Endothelial cell of umbilical vein (primary cell): ENCODE measurements around the gene PPARD.

Experiments
- EZH2 ChIP-seq: IDR thresholded peaks from 2 replicates; pipeline ENCODE4 v1.6.1; 2012; ENCODE audit warnings: borderline replicate concordance, low read depth, mild to moderate bottlenecking, moderate library complexity, low read length, inconsistent platforms; ENCODE audit not compliant: severe bottlenecking
- TF ChIP-seq, protein P1 (sequence below), 2 donors: IDR thresholded peaks; 1 replicate in 1 of 2; 2 replicates in 1 of 2; pipeline ENCODE4 v1.5.1; 2011; ENCODE audit warnings: low read length in 2 of 2, mild to moderate bottlenecking in 2 of 2, moderate library complexity in 2 of 2, control low read depth in 1 of 2, inconsistent platforms in 1 of 2, low read depth in 1 of 2; ENCODE audit not compliant: insufficient read depth in 1 of 2; ENCODE audit errors: extremely low read depth in 1 of 2
- TF ChIP-seq, protein P2 (sequence below): IDR thresholded peaks from 2 replicates; pipeline ENCODE4 v1.6.1; 2011; ENCODE audit not compliant: insufficient read depth, insufficient read length

DNA sequence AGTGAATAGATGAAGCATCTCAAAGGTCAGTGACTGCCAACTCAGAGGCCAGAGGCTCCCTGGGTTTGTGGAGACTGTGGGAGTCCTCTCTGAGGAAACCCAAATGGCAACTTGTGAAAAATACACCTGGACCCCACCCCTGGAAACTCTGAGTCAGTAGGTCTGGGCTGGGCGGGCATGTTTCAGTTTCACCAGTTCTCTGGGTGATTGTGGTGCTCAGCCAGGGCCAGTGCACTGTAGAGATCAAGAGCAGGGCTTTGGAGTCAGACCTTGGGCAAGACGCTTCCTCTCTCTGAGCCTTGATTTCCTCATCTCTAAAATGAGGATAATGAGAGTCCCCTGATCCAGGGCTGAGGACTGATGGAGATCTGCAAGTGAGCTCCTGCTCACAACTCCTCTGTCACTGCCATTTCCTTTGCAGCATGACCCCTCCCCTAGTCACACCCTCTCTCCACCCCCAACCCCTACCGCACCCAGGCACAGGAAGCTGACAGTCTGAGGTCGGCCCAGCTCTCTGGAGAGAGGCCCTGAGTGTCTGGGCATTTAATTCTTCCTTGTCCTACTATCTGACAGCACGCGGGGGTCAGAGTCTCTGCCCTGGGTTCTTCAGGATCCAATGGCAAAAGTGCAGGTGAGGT lies 39.6 kb upstream of the PPARD start:
- TF ChIP-seq, protein P1, sequence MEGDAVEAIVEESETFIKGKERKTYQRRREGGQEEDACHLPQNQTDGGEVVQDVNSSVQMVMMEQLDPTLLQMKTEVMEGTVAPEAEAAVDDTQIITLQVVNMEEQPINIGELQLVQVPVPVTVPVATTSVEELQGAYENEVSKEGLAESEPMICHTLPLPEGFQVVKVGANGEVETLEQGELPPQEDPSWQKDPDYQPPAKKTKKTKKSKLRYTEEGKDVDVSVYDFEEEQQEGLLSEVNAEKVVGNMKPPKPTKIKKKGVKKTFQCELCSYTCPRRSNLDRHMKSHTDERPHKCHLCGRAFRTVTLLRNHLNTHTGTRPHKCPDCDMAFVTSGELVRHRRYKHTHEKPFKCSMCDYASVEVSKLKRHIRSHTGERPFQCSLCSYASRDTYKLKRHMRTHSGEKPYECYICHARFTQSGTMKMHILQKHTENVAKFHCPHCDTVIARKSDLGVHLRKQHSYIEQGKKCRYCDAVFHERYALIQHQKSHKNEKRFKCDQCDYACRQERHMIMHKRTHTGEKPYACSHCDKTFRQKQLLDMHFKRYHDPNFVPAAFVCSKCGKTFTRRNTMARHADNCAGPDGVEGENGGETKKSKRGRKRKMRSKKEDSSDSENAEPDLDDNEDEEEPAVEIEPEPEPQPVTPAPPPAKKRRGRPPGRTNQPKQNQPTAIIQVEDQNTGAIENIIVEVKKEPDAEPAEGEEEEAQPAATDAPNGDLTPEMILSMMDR (IDR thresholded peaks at IDR 0.05; ENCODE audit: extremely low read depth in 1 of 2, insufficient read depth in 1 of 2, low read depth in 1 of 2, low read length in 2 of 2): no peak
- TF ChIP-seq EZH2: no peak
- TF ChIP-seq, protein P2, sequence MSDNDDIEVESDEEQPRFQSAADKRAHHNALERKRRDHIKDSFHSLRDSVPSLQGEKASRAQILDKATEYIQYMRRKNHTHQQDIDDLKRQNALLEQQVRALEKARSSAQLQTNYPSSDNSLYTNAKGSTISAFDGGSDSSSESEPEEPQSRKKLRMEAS: no peak
